NCI-H460 (cell line): ENCODE measurements around the gene RELB. TPM values are rescaled to one million over a fixed set of nuclear protein-coding genes. Genes with fewer than 3 reads are reported as not detected.
"Not testable (repeated sequence)": the region's sequence is repeated elsewhere in the genome, so short reads cannot be mapped to it uniquely, and the experiment has no call there.

Source experiments
- DNase-seq: peaks from one replicate; pipeline ENCODE4 v3.0.0-alpha.2; 2016; ENCODE audit warnings: low read depth; ENCODE audit errors: extremely low read depth
- polyA plus RNA-seq: library from polyadenylated mRNA; depleted of rRNA; stranded (reverse); fragments of >200 nt; gene quantifications from 2 replicates; pipeline ENCODE4 v1.2.3, GENCODE V29; 2014; cell fraction: nucleus; rRNA removed
- total RNA-seq: library from RNA; depleted of rRNA; stranded (reverse); fragments of >200 nt; shearing (Covaris generic); gene quantifications from 2 replicates; pipeline ENCODE4 v1.2.3, GENCODE V29; 2014; rRNA removed

Gene RELB
- total RNA-seq, result 10.1 and 12.5 TPM in 2 replicates
- polyA plus RNA-seq, result 2.4 and 12.7 TPM in 2 replicates

GRCh38 chr19:45001087-45001739, at the start of gene RELB:
TSS of gene RELB (plus strand) at chr19:45001464. CDS start at chr19:45001580, 116 bp downstream.
- peak; percentile 82 for DNase-seq

GRCh38 chr19:44954278-44954648, 47.0 kb upstream of the RELB start:
- no peak for DNase-seq

GRCh38 chr19:44954649-44955504, 46.4 kb upstream of the RELB start, which contains the start of gene CLPTM1:
TSS of gene CLPTM1 (plus strand) at chr19:44955380. CDS start at chr19:44955396, 16 bp downstream.
- peak; percentile 92 for DNase-seq

GRCh38 chr19:44955505-44956439, 45.5 kb upstream of the RELB start:
- DNase-seq, result no peak

GRCh38 chr19:44957526-44957925, 43.7 kb upstream of the RELB start:
- DNase-seq, result no peak

- DNase-seq, result no peak
Measured at GRCh38 chr19:44958090-44958489, 43.2 kb upstream of the RELB start.

- DNase-seq, result no peak
Measured at GRCh38 chr19:44959691-44960090, 41.6 kb upstream of the RELB start.

GRCh38 chr19:44960906-44961728, 40.1 kb upstream of the RELB start:
- no peak for DNase-seq

GRCh38 chr19:44961821-44962220, 39.4 kb upstream of the RELB start:
- DNase-seq, result no peak

GRCh38 chr19:44968118-44968517, 33.1 kb upstream of the RELB start:
- DNase-seq, result no peak

GRCh38 chr19:44968670-44969069, 32.6 kb upstream of the RELB start:
- no peak for DNase-seq

GRCh38 chr19:44969437-44969836, 31.8 kb upstream of the RELB start:
- no peak for DNase-seq

- DNase-seq, result not testable (repeated sequence)
Measured at GRCh38 chr19:44971451-44971850, 29.8 kb upstream of the RELB start.

GRCh38 chr19:44972802-44973201, 28.5 kb upstream of the RELB start:
- no peak for DNase-seq

GRCh38 chr19:44973982-44974735, 27.1 kb upstream of the RELB start:
- DNase-seq, result no peak

- no peak for DNase-seq
Measured at GRCh38 chr19:44974857-44975256, 26.4 kb upstream of the RELB start.

- DNase-seq, result no peak
Measured at GRCh38 chr19:44975444-44975843, 25.8 kb upstream of the RELB start.

- DNase-seq, result no peak
Measured at GRCh38 chr19:44984005-44984404, 17.3 kb upstream of the RELB start.

- DNase-seq, result no peak
Measured at GRCh38 chr19:44985445-44985844, 15.8 kb upstream of the RELB start.
